Activated T-cell treated with anti-CD3 and anti-CD28 coated beads, Interleukin-2, amount 50 U/mL, for 1 hour (primary cell): ENCODE data around the gene MOCS1.
"Not testable (repeated sequence)": the region's sequence is repeated elsewhere in the genome, so short reads cannot be mapped to it uniquely, and the experiment has no call there.

ENCODE experiments used
- DNase-seq: peaks from one replicate; pipeline ENCODE4 v3.0.0-alpha.2; 2020

The MOCS1 gene

GRCh38 chr6:39934131-39934757 is at the start of gene MOCS1:
MOCS1 (minus strand) TSS chr6:39934462; CDS start chr6:39934417, 45 bp downstream.
- DNase-seq, result peak; percentile 47

GRCh38 chr6:39984051-39984450 is 49.8 kb upstream of the MOCS1 start:
- DNase-seq, result no peak

- DNase-seq, result no peak
These were observed 48.9 kb upstream of the MOCS1 start for GRCh38 chr6:39983193-39983592.

- no peak for DNase-seq
These were observed 48.5 kb upstream of the MOCS1 start for GRCh38 chr6:39982720-39983119.

GRCh38 chr6:39980839-39981580 is 46.7 kb upstream of the MOCS1 start:
- no peak for DNase-seq

GRCh38 chr6:39979461-39980328 is 45.4 kb upstream of the MOCS1 start:
- DNase-seq, result no peak

GRCh38 chr6:39978240-39978639 is 44.0 kb upstream of the MOCS1 start:
- DNase-seq, result no peak

- no peak for DNase-seq
These were observed 39.4 kb upstream of the MOCS1 start for GRCh38 chr6:39973661-39974060.

GRCh38 chr6:39972717-39973116 is 38.5 kb upstream of the MOCS1 start:
- not testable (repeated sequence) for DNase-seq

- DNase-seq, result not testable (repeated sequence)
These were observed 36.9 kb upstream of the MOCS1 start for GRCh38 chr6:39971131-39971530.

- DNase-seq, result no peak
These were observed 31.5 kb upstream of the MOCS1 start for GRCh38 chr6:39965751-39966150.

GRCh38 chr6:39964530-39964929 is 30.3 kb upstream of the MOCS1 start:
- DNase-seq, result no peak

- no peak for DNase-seq
These were observed 29.8 kb upstream of the MOCS1 start for GRCh38 chr6:39964094-39964493.

- no peak for DNase-seq
These were observed 28.6 kb upstream of the MOCS1 start for GRCh38 chr6:39962831-39963230.

- DNase-seq, result no peak
These were observed 26.9 kb upstream of the MOCS1 start for GRCh38 chr6:39961178-39961577.

GRCh38 chr6:39958947-39959346 is 24.7 kb upstream of the MOCS1 start:
- no peak for DNase-seq

- DNase-seq, result no peak
These were observed 22.7 kb upstream of the MOCS1 start for GRCh38 chr6:39956936-39957335.

GRCh38 chr6:39953076-39953618 is 18.9 kb upstream of the MOCS1 start:
- DNase-seq, result no peak

GRCh38 chr6:39952167-39952566 is 17.9 kb upstream of the MOCS1 start:
- no peak for DNase-seq

GRCh38 chr6:39951716-39952115 is 17.5 kb upstream of the MOCS1 start:
- no peak for DNase-seq

- no peak for DNase-seq
These were observed 16.9 kb upstream of the MOCS1 start for GRCh38 chr6:39951191-39951590.

- DNase-seq, result no peak
These were observed 16.0 kb upstream of the MOCS1 start for GRCh38 chr6:39950125-39950720.
